ENCODE measurements around the gene SCRN1. TPM values are rescaled to one million over a fixed set of nuclear protein-coding genes. Genes with fewer than 3 reads are reported as not detected.

The SCRN1 gene
- total RNA-seq, 2 experiments from 2014 or later: 8.2 to 9.2 TPM

GRCh38 chr7:29940199-29940598 is 49.4 kb downstream of the SCRN1 start:
- Mint-ChIP-seq H3K4me3 (no peak overlapping the region), H3K27me3 (no peaks in the 10 kb centered on the region), H3K36me3 (peaks cover 3% of the 10 kb centered on the region), H3K4me1 (no peaks in the 10 kb centered on the region), H3K27ac (no peak overlapping the region), H3K9me3 (no peaks in the 10 kb centered on the region)
- DNase-seq: no peak

GRCh38 chr7:29937132-29937531 is 52.5 kb downstream of the SCRN1 start:
- Mint-ChIP-seq H3K9me3 (no peaks in the 10 kb centered on the region), H3K36me3 (peaks cover 2% of the 10 kb centered on the region), H3K4me3 (no peak overlapping the region), H3K4me1 (no peaks in the 10 kb centered on the region), H3K27me3 (no peaks in the 10 kb centered on the region), H3K27ac (no peak overlapping the region)
- no peak for DNase-seq

- no peaks in the 10 kb centered on the region for H3K27me3 Mint-ChIP-seq
- H3K9me3 Mint-ChIP-seq: no peaks in the 10 kb centered on the region
- no peak for DNase-seq
- no peak overlapping the region for H3K4me3 Mint-ChIP-seq
- no peaks in the 10 kb centered on the region for H3K4me1 Mint-ChIP-seq
- H3K36me3 Mint-ChIP-seq: peaks cover 2% of the 10 kb centered on the region
- no peak overlapping the region for H3K27ac Mint-ChIP-seq
Observed at GRCh38 chr7:29935111-29935510, 54.5 kb downstream of the SCRN1 start.

GRCh38 chr7:29929018-29929807 is 60.4 kb downstream of the SCRN1 start:
- peaks cover 5% of the 10 kb centered on the region for H3K4me1 Mint-ChIP-seq
- H3K9me3 Mint-ChIP-seq: no peaks in the 10 kb centered on the region
- H3K27ac Mint-ChIP-seq: no peak overlapping the region
- no peaks in the 10 kb centered on the region for H3K36me3 Mint-ChIP-seq
- no peak overlapping the region for H3K4me3 Mint-ChIP-seq
- no peak for DNase-seq
- H3K27me3 Mint-ChIP-seq: no peaks in the 10 kb centered on the region

- Mint-ChIP-seq H3K4me1 (peaks cover 5% of the 10 kb centered on the region), H3K4me3 (no peak overlapping the region), H3K36me3 (peaks cover under 1% of the 10 kb centered on the region), H3K27ac (no peak overlapping the region), H3K27me3 (no peaks in the 10 kb centered on the region), H3K9me3 (no peaks in the 10 kb centered on the region)
- DNase-seq: no peak
Observed at GRCh38 chr7:29926741-29927140, 62.9 kb downstream of the SCRN1 start.

- H3K27me3 Mint-ChIP-seq: no peaks in the 10 kb centered on the region
- H3K36me3 Mint-ChIP-seq: peaks cover 1% of the 10 kb centered on the region
- no peak overlapping the region for H3K27ac Mint-ChIP-seq
- H3K4me1 Mint-ChIP-seq: peaks cover 5% of the 10 kb centered on the region
- no peak overlapping the region for H3K4me3 Mint-ChIP-seq
- no peak for DNase-seq
- no peaks in the 10 kb centered on the region for H3K9me3 Mint-ChIP-seq
Observed at GRCh38 chr7:29926216-29926615, 63.4 kb downstream of the SCRN1 start.

GRCh38 chr7:29924684-29925083 is 64.9 kb downstream of the SCRN1 start:
- DNase-seq: peak; percentile 8
- Mint-ChIP-seq H3K27me3 (no peaks in the 10 kb centered on the region), H3K9me3 (no peaks in the 10 kb centered on the region), H3K36me3 (peaks cover 3% of the 10 kb centered on the region), H3K27ac (peak overlapping the region; percentile 66), H3K4me3 (no peak overlapping the region), H3K4me1 (peaks cover 5% of the 10 kb centered on the region)

GRCh38 chr7:29924006-29924405 is 65.6 kb downstream of the SCRN1 start:
- H3K36me3 Mint-ChIP-seq: peaks cover 3% of the 10 kb centered on the region
- DNase-seq: no peak
- H3K27ac Mint-ChIP-seq: no peak overlapping the region
- H3K4me1 Mint-ChIP-seq: peaks cover 5% of the 10 kb centered on the region
- H3K9me3 Mint-ChIP-seq: no peaks in the 10 kb centered on the region
- H3K4me3 Mint-ChIP-seq: no peak overlapping the region
- H3K27me3 Mint-ChIP-seq: no peaks in the 10 kb centered on the region

GRCh38 chr7:29922921-29923700 is 66.5 kb downstream of the SCRN1 start:
- H3K9me3 Mint-ChIP-seq: no peaks in the 10 kb centered on the region
- peaks cover 3% of the 10 kb centered on the region for H3K36me3 Mint-ChIP-seq
- no peak overlapping the region for H3K27ac Mint-ChIP-seq
- no peak overlapping the region for H3K4me3 Mint-ChIP-seq
- peaks cover 5% of the 10 kb centered on the region for H3K4me1 Mint-ChIP-seq
- no peaks in the 10 kb centered on the region for H3K27me3 Mint-ChIP-seq
- no peak for DNase-seq

- H3K4me3 Mint-ChIP-seq: no peak overlapping the region
Observed at GRCh38 chr7:29921404-29922010, 68.1 kb downstream of the SCRN1 start.

GRCh38 chr7:29920491-29920890 is 69.1 kb downstream of the SCRN1 start:
- H3K9me3 Mint-ChIP-seq: no peaks in the 10 kb centered on the region
- DNase-seq: no peak
- H3K27ac Mint-ChIP-seq: no peak overlapping the region
- peaks cover 5% of the 10 kb centered on the region for H3K4me1 Mint-ChIP-seq
- H3K27me3 Mint-ChIP-seq: no peaks in the 10 kb centered on the region
- peaks cover 3% of the 10 kb centered on the region for H3K36me3 Mint-ChIP-seq
- H3K4me3 Mint-ChIP-seq: no peak overlapping the region

More at GRCh38 chr7:29921404-29922010, 68.1 kb downstream of the SCRN1 start:
- peaks cover 3% of the 10 kb centered on the region for H3K36me3 Mint-ChIP-seq
- no peaks in the 10 kb centered on the region for H3K27me3 Mint-ChIP-seq
- DNase-seq: peak; percentile 54
- peaks cover 5% of the 10 kb centered on the region for H3K4me1 Mint-ChIP-seq
- no peak overlapping the region for H3K27ac Mint-ChIP-seq
- H3K9me3 Mint-ChIP-seq: no peaks in the 10 kb centered on the region

GRCh38 chr7:29919790-29920189 is 69.8 kb downstream of the SCRN1 start:
- H3K4me3 Mint-ChIP-seq: no peak overlapping the region
- DNase-seq: no peak
- H3K27me3 Mint-ChIP-seq: no peaks in the 10 kb centered on the region
- H3K27ac Mint-ChIP-seq: no peak overlapping the region
- H3K9me3 Mint-ChIP-seq: no peaks in the 10 kb centered on the region
- H3K4me1 Mint-ChIP-seq: peaks cover 4% of the 10 kb centered on the region
- peaks cover 3% of the 10 kb centered on the region for H3K36me3 Mint-ChIP-seq

GRCh38 chr7:29918850-29919249 is 70.8 kb downstream of the SCRN1 start:
- no peak overlapping the region for H3K27ac Mint-ChIP-seq
- DNase-seq: no peak
- no peaks in the 10 kb centered on the region for H3K27me3 Mint-ChIP-seq
- no peaks in the 10 kb centered on the region for H3K9me3 Mint-ChIP-seq
- no peak overlapping the region for H3K4me3 Mint-ChIP-seq
- H3K4me1 Mint-ChIP-seq: no peaks in the 10 kb centered on the region
- peaks cover 3% of the 10 kb centered on the region for H3K36me3 Mint-ChIP-seq

- Mint-ChIP-seq H3K36me3 (peaks cover 3% of the 10 kb centered on the region), H3K27me3 (no peaks in the 10 kb centered on the region), H3K27ac (no peak overlapping the region), H3K9me3 (no peaks in the 10 kb centered on the region), H3K4me3 (no peak overlapping the region), H3K4me1 (no peaks in the 10 kb centered on the region)
- DNase-seq: no peak
Observed at GRCh38 chr7:29917641-29918040, 72.0 kb downstream of the SCRN1 start.

- Mint-ChIP-seq H3K4me1 (no peaks in the 10 kb centered on the region), H3K36me3 (peaks cover 2% of the 10 kb centered on the region), H3K27ac (no peak overlapping the region), H3K4me3 (no peak overlapping the region), H3K9me3 (no peaks in the 10 kb centered on the region), H3K27me3 (no peaks in the 10 kb centered on the region)
- no peak for DNase-seq
Observed at GRCh38 chr7:29915481-29916215, 74.0 kb downstream of the SCRN1 start.

Data from activated naive CD8-positive, alpha-beta T cell treated with anti-CD3 and anti-CD28 coated beads for 36 hours (primary cell).